ENCODE results near the gene CALR.

DNA sequence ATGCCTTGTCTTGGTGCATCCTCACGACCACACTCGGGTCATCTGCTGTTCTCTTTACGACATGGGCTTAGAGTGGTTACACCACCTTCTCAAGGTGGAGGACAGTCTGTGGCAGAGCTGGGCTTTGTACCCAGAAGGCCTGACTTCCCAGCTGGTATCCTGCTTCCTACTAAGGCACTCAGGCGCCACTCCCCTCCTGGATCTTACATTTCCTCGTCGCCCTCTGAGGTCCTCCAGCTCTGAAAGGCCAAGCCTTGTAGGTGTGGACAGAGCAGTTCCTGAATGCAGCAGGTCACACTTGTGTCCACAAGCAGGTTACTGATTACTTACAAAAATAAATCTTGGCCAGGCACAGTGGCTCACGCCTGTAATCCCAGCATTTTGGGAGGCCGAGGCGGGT lies 31.2 kb upstream of the CALR start:
- no peak for TF ChIP-seq CTCF (IDR thresholded peaks at IDR 0.05; ENCODE audit: insufficient read depth, low read length, poor library complexity, severe bottlenecking)
- no peak for TF ChIP-seq EZH2phosphoT487 (conservative IDR thresholded peaks at IDR 0.05; ENCODE audit: low read length)
